Neural progenitor cell (in vitro differentiated cells): ENCODE results near the gene WBP1L. TPM values are rescaled to one million over a fixed set of nuclear protein-coding genes. Genes with fewer than 3 reads are reported as not detected.
"Not testable (repeated sequence)": the region's sequence is repeated elsewhere in the genome, so short reads cannot be mapped to it uniquely, and the experiment has no call there.

Source experiments
- DNase-seq: peaks from one replicate; pipeline ENCODE4 v3.0.0-alpha.2; 2016; ENCODE audit warnings: low spot score
- H2AFZ ChIP-seq: fragments of 200-600 bp; sonication (generic); replicated peaks from 2 replicates; pipeline ENCODE4 v1.6.1; 2016; ENCODE audit warnings: antibody characterized with exemption
- H3F3A ChIP-seq: fragments of 200-600 bp; sonication (generic); 2 replicates; pipeline ENCODE4 v1.6.1; 2016; ENCODE audit warnings: antibody characterized with exemption, low read depth
- H3K27ac ChIP-seq: fragments of 200-600 bp; sonication (generic); 2 replicates; pipeline ENCODE4 v1.5.1; 2016; ENCODE audit warnings: mild to moderate bottlenecking
- H3K27me3 ChIP-seq: fragments of 200-600 bp; sonication (generic); 2 replicates; pipeline ENCODE4 v1.6.1; 2016; ENCODE audit warnings: mild to moderate bottlenecking, moderate library complexity
- H3K36me3 ChIP-seq: fragments of 200-600 bp; sonication (generic); 2 replicates; pipeline ENCODE4 v1.5.1; 2016
- H3K4me1 ChIP-seq: fragments of 200-600 bp; sonication (generic); 2 replicates; pipeline ENCODE4 v1.6.1; 2016; ENCODE audit warnings: mixed run types
- H3K4me2 ChIP-seq: fragments of 200-600 bp; sonication (generic); 2 replicates; pipeline ENCODE4 v1.6.1; 2016
- H3K4me3 ChIP-seq: fragments of 200-600 bp; sonication (generic); 2 replicates; pipeline ENCODE4 v1.5.1; 2016
- H3K79me2 ChIP-seq: fragments of 200-600 bp; sonication (generic); 2 replicates; pipeline ENCODE4 v1.6.1; 2016; ENCODE audit warnings: low read depth
- H3K9ac ChIP-seq: fragments of 200-600 bp; sonication (generic); 2 replicates; pipeline ENCODE4 v1.6.1; 2016
- H3K9me3 ChIP-seq: fragments of 200-600 bp; sonication (generic); 2 replicates; pipeline ENCODE4 v1.5.1; 2016; ENCODE audit warnings: low read depth
- H4K20me1 ChIP-seq: fragments of 200-600 bp; sonication (generic); 2 replicates; pipeline ENCODE4 v1.6.1; 2016; ENCODE audit warnings: low read depth
- H3K27ac Mint-ChIP-seq: 3 replicates; pipeline ENCODE4 v1.8.0; 2021; ENCODE audit warnings: mixed read lengths
- H3K27me3 Mint-ChIP-seq: 2 replicates; pipeline ENCODE4 v1.8.0; 2022; ENCODE audit warnings: low read depth, mild to moderate bottlenecking, inconsistent platforms, moderate library complexity, mixed read lengths; ENCODE audit not compliant: insufficient read depth
- H3K36me3 Mint-ChIP-seq: 3 replicates; pipeline ENCODE4 v1.8.0; 2021; ENCODE audit warnings: mixed read lengths
- H3K4me1 Mint-ChIP-seq: 3 replicates; pipeline ENCODE4 v1.8.0; 2021; ENCODE audit warnings: mixed read lengths
- H3K4me3 Mint-ChIP-seq: 3 replicates; pipeline ENCODE4 v1.8.0; 2021; ENCODE audit warnings: mild to moderate bottlenecking, moderate library complexity, mixed read lengths
- H3K9me3 Mint-ChIP-seq: 3 replicates; pipeline ENCODE4 v1.8.0; 2020; ENCODE audit warnings: mixed read lengths
- CTCF ChIP-seq: fragments of 200-600 bp; sonication (generic); IDR thresholded peaks from 2 replicates; pipeline ENCODE4 v1.5.1; 2017; ENCODE audit warnings: antibody characterized with exemption, mild to moderate bottlenecking
- EZH2 ChIP-seq: fragments of 200-600 bp; sonication (generic); IDR thresholded peaks from 2 replicates; pipeline ENCODE4 v1.6.1; 2017; ENCODE audit warnings: antibody characterized with exemption, mild to moderate bottlenecking, moderate library complexity
- EZH2phosphoT487 ChIP-seq: fragments of 200-600 bp; sonication (generic); IDR thresholded peaks from 2 replicates; pipeline ENCODE4 v1.6.1; 2017; ENCODE audit warnings: antibody characterized with exemption
- total RNA-seq: library from RNA; depleted of rRNA; stranded (reverse); fragments of >200 nt; gene quantifications from 2 replicates; pipeline ENCODE4 v1.2.3, GENCODE V29; 2015; ENCODE audit warnings: low replicate concordance

Gene WBP1L
- total RNA-seq, 1 donor from 2014 or later: 21.1 TPM

GRCh38 chr10:102740229-102740628 is 3.5 kb upstream of the WBP1L start:
- H3K36me3 Mint-ChIP-seq: peaks cover 2% of the 10 kb centered on the region
- Histone ChIP-seq H3K27me3 (no peaks in the 10 kb centered on the region), H3K4me3 (no peak overlapping the region), H3K4me1 (peaks cover 7% of the 10 kb centered on the region), H3K9me3 (no peaks in the 10 kb centered on the region), H4K20me1 (no peaks in the 10 kb centered on the region), H3K79me2 (peaks cover 14% of the 10 kb centered on the region), H3F3A (peaks cover 37% of the 10 kb centered on the region), H3K36me3 (no peaks in the 10 kb centered on the region), H3K27ac (no peak overlapping the region), H3K4me2 (no peak overlapping the region), H3K9ac (no peak overlapping the region), H2AFZ (no peak overlapping the region)
- no peak overlapping the region for H3K27ac Mint-ChIP-seq
- H3K4me3 Mint-ChIP-seq: no peak overlapping the region
- H3K9me3 Mint-ChIP-seq: no peaks in the 10 kb centered on the region
- DNase-seq: no peak
- H3K27me3 Mint-ChIP-seq: no peaks in the 10 kb centered on the region
- TF ChIP-seq CTCF (no peak), EZH2 (no peak), EZH2phosphoT487 (no peak)
- peaks cover 21% of the 10 kb centered on the region for H3K4me1 Mint-ChIP-seq

- no peak overlapping the region for H3K27ac ChIP-seq
- Mint-ChIP-seq H3K27ac (no peak overlapping the region), H3K4me1 (peaks cover 26% of the 10 kb centered on the region), H3K9me3 (no peaks in the 10 kb centered on the region), H3K36me3 (no peaks in the 10 kb centered on the region), H3K4me3 (no peak overlapping the region), H3K27me3 (no peaks in the 10 kb centered on the region)
- no peak overlapping the region for H2AFZ ChIP-seq
- DNase-seq: no peak
- H3K9me3 ChIP-seq: no peaks in the 10 kb centered on the region
- no peak overlapping the region for H3K9ac ChIP-seq
- no peaks in the 10 kb centered on the region for H3K27me3 ChIP-seq
- H3F3A ChIP-seq: peaks cover 29% of the 10 kb centered on the region
- peaks cover 7% of the 10 kb centered on the region for H3K4me1 ChIP-seq
- peaks cover 25% of the 10 kb centered on the region for H3K79me2 ChIP-seq
- H3K4me2 ChIP-seq: no peak overlapping the region
- H3K4me3 ChIP-seq: no peak overlapping the region
- no peaks in the 10 kb centered on the region for H3K36me3 ChIP-seq
- no peaks in the 10 kb centered on the region for H4K20me1 ChIP-seq
- no peak for TF ChIP-seq EZH2phosphoT487
- no peak for TF ChIP-seq EZH2
- no peak for TF ChIP-seq CTCF
These were observed 2.0 kb upstream of the WBP1L start for GRCh38 chr10:102741726-102742237.

- not testable (repeated sequence) for H3K27me3 Mint-ChIP-seq, H3K4me1 ChIP-seq, H3K9me3 Mint-ChIP-seq, H3K27me3 ChIP-seq, H3K27ac ChIP-seq, H3K9ac ChIP-seq, H3K36me3 Mint-ChIP-seq, H2AFZ ChIP-seq, H3K27ac Mint-ChIP-seq, H3K36me3 ChIP-seq, H3K9me3 ChIP-seq, H4K20me1 ChIP-seq, DNase-seq, H3K4me3 ChIP-seq, H3K4me2 ChIP-seq
- peaks cover 26% of the 10 kb centered on the region for H3K4me1 Mint-ChIP-seq
- Histone ChIP-seq H3F3A (peaks cover 29% of the 10 kb centered on the region), H3K79me2 (peaks cover 27% of the 10 kb centered on the region)
- peak overlapping the region; percentile 73 for H3K4me3 Mint-ChIP-seq
These were observed 1.4 kb upstream of the WBP1L start for GRCh38 chr10:102742313-102742712.

- H2AFZ ChIP-seq: peak overlapping the region; percentile 74
- no peak overlapping the region for H3K27ac ChIP-seq
- no peaks in the 10 kb centered on the region for H3K36me3 ChIP-seq
- H3F3A ChIP-seq: peaks cover 26% of the 10 kb centered on the region
- peak overlapping the region; percentile 62 for H3K4me2 ChIP-seq
- no peaks in the 10 kb centered on the region for H4K20me1 ChIP-seq
- H3K79me2 ChIP-seq: peaks cover 27% of the 10 kb centered on the region
- no peaks in the 10 kb centered on the region for H3K27me3 ChIP-seq
- H3K27ac Mint-ChIP-seq: peak overlapping the region; percentile 35
- H3K4me3 Mint-ChIP-seq: peak overlapping the region; percentile 98
- H3K9me3 ChIP-seq: no peaks in the 10 kb centered on the region
- peak; percentile 8 for DNase-seq
- peaks cover 26% of the 10 kb centered on the region for H3K4me1 Mint-ChIP-seq
- TF ChIP-seq CTCF: no peak
- TF ChIP-seq EZH2phosphoT487: no peak
- no peaks in the 10 kb centered on the region for H3K9me3 Mint-ChIP-seq
- H3K4me1 ChIP-seq: peaks cover 7% of the 10 kb centered on the region
- H3K9ac ChIP-seq: no peak overlapping the region
- no peaks in the 10 kb centered on the region for H3K36me3 Mint-ChIP-seq
- H3K27me3 Mint-ChIP-seq: no peaks in the 10 kb centered on the region
- H3K4me3 ChIP-seq: peak overlapping the region; percentile 94
These were observed 615 bp upstream of the WBP1L start for GRCh38 chr10:102743078-102743587.
